Rectal smooth muscle tissue (tissue), 1 donor: ENCODE measurements around the gene IGSF3.
"Not testable (repeated sequence)": the region's sequence is repeated elsewhere in the genome, so short reads cannot be mapped to it uniquely, and the experiment has no call there.

ENCODE experiments used
- H3K27ac ChIP-seq: one replicate; pipeline ENCODE4 v1.7.0; 2013; ENCODE audit warnings: low read depth, low read length, inconsistent platforms
- H3K27me3 ChIP-seq: one replicate; pipeline ENCODE4 v1.7.0; 2013; ENCODE audit warnings: low read length; ENCODE audit not compliant: control insufficient read depth, insufficient read depth
- H3K36me3 ChIP-seq: one replicate; pipeline ENCODE4 v1.7.0; 2013; ENCODE audit warnings: low read length; ENCODE audit not compliant: control insufficient read depth, insufficient read depth
- H3K4me1 ChIP-seq: one replicate; pipeline ENCODE4 v1.7.0; 2013; ENCODE audit warnings: low read length; ENCODE audit not compliant: control insufficient read depth, insufficient read depth
- H3K4me3 ChIP-seq: one replicate; pipeline ENCODE4 v1.7.0; 2013; ENCODE audit warnings: low read length
- H3K9ac ChIP-seq: one replicate; pipeline ENCODE4 v1.7.0; 2013; ENCODE audit warnings: low read length

IGSF3 gene

GRCh38 chr1:116647186-116647585, 20.3 kb downstream of the IGSF3 start:
- H3K27ac ChIP-seq, H3K4me3 ChIP-seq, H3K36me3 ChIP-seq, H3K9ac ChIP-seq, H3K4me1 ChIP-seq, H3K27me3 ChIP-seq: not testable (repeated sequence)

GRCh38 chr1:116646673-116647170, 20.8 kb downstream of the IGSF3 start:
- H3K4me1 ChIP-seq, H3K9ac ChIP-seq, H3K27ac ChIP-seq, H3K27me3 ChIP-seq, H3K36me3 ChIP-seq: not testable (repeated sequence)
- peak overlapping the region; percentile 44 for H3K4me3 ChIP-seq

DNA sequence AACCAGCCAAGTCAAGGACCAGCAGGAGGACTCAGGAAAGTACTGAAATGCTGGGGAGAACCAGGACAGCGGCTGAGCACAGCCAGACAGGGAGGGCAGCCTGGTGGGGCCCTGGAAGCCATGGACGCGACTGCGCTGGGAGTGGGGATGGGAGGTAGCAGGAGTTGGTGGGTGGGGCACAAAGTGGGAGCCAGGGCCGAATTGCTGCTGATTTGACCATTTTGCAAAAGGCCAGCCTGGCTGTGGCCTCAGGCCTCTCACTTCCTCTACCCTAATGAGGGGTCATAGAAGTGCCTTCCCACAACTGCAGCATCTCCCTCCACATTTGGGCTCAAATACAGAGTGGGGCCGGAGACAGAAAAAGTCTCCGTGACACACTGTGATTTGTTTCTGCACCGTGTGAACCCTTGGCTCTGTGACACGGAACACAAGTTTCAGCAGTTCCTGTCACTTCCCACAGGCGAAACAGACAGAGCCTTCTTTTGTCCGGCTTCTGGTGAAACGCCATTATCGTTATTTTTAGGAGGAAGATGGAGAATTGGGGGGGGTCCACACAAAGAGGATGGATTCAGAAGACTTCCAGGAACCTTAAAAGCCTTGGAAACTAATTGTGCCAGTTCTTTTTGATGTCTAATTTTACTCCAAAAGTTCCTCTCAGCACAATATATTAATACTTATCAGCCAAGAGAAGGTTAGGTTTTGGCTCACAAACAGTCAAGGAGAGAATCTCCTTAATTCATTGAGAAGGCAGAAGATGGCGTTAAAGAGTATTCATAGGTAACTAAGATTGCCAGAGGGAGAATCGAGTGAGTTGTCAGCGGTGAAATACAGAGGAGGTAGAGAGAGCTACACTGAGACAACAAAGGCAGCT, 21.5 kb downstream of the IGSF3 start:
- not testable (repeated sequence) for H3K9ac ChIP-seq
- peak overlapping the region; percentile 44 for H3K4me3 ChIP-seq

GRCh38 chr1:116644993-116645392, 22.5 kb downstream of the IGSF3 start:
- not testable (repeated sequence) for H3K9ac ChIP-seq, H3K27ac ChIP-seq, H3K4me3 ChIP-seq, H3K4me1 ChIP-seq, H3K36me3 ChIP-seq, H3K27me3 ChIP-seq

More for the DNA sequence above, 21.5 kb downstream of the IGSF3 start:
- not testable (repeated sequence) for H3K36me3 ChIP-seq, H3K27me3 ChIP-seq, H3K4me1 ChIP-seq, H3K27ac ChIP-seq

DNA sequence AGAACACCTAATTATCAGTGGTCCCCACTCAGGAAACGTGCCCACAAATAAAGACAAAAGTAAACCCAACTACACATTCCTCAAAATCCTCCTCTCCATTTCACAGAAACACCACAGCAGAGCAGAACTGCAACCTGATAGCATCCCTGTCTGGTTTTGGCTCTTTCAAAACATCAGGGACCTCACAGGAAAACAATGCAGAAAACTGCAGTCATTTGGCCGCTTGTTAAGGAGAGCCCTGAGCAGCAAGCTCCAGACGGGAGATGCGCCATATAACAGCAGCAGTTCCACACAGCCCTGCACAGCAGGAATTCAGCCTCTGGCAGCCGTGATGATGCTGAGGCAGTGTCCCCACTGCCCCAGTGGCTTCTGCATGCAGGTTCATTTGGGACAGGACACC, 23.4 kb downstream of the IGSF3 start:
- H3K27ac ChIP-seq, H3K27me3 ChIP-seq, H3K4me1 ChIP-seq, H3K36me3 ChIP-seq, H3K4me3 ChIP-seq, H3K9ac ChIP-seq: not testable (repeated sequence)

- H3K27ac ChIP-seq, H3K9ac ChIP-seq, H3K4me3 ChIP-seq: not testable (repeated sequence)
Observed at GRCh38 chr1:116643281-116643751, 24.2 kb downstream of the IGSF3 start.

DNA sequence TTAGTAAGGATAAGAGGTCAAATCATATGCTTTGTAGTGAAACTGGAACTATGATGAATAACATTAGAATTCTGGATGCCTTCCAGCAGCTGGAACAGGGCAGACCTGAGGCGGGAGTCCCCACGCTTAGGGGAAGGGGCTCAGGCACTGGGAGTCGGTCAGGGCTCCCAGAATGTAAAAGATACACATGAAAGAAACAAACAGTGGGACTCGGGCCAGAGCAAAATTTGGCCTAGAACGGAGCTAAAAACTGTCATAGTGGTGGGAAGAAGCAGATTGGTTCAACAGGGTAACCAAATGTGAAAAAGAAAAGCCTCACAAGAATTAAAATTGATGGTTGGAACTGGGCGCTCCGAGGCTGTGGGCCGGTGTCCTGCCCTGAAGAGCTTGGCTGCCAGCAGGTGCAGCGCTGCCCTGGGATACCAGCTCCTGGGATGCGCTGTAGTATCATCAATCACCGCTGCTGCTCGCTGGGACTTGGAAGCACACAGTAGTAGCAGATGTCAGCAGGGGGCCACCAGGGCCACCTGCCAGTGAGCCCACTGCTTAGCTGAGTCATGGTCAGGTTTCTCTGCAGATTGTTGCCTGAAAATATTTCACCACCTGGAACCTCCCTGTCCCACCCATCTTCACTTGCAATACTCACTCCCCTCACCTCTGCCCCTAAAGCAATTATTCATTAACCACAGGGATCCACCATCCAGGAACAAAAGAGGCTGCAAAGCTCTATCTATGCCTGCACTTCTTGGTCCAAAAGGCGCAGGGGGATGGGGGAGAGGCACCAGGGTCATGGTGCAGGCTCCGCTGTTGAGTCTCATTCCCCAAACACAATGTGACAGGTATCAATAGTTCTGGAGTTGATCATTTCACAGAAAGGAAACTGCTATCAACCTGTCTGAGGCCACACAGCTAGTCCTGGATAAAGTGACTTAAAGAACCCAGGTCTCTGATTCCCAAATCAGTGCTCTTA, 24.9 kb downstream of the IGSF3 start:
- not testable (repeated sequence) for H3K27me3 ChIP-seq, H3K9ac ChIP-seq, H3K4me3 ChIP-seq, H3K36me3 ChIP-seq, H3K27ac ChIP-seq, H3K4me1 ChIP-seq

More at GRCh38 chr1:116643281-116643751, 24.2 kb downstream of the IGSF3 start:
- H3K36me3 ChIP-seq, H3K27me3 ChIP-seq, H3K4me1 ChIP-seq: not testable (repeated sequence)

DNA sequence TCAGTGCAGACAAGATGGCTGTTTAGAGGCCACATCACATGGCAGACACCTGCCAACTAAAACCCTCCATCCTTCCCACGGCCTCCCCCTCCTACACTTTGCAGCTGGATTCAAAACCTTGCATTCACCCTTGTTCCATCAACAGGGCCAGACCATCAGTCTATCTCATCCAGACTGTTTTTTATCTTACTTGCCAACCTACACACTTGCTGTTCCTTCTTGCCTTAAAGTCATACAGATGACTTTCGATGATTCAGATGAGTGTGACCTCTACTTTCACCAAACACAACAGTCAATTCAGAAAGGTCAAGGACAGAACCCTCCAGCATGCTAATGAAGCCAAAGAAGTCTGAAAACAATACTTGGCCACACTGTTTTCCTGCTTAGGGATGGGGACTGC, 29.9 kb downstream of the IGSF3 start:
- H3K9ac ChIP-seq, H3K36me3 ChIP-seq, H3K4me3 ChIP-seq, H3K4me1 ChIP-seq, H3K27ac ChIP-seq, H3K27me3 ChIP-seq: not testable (repeated sequence)

DNA sequence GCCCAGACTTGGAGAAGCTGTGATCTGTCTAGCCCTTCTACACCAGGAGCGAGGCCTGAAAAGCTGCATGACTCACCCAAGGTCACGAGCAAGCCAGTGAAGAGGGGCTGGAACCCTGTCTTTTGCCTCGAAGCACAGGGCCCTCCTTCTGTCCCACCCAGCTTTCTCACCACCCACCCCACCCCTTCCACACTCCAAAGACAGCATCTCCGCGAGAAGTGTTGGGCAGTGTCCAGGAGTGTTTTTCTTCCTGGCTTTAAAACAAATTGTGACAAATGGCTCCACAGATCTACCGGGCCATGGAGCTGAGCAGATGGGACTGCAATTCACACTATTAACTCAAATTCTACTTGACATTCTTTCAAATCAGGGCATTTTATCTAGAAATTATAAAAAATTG, 30.9 kb downstream of the IGSF3 start:
- H3K4me1 ChIP-seq, H3K27ac ChIP-seq, H3K27me3 ChIP-seq, H3K4me3 ChIP-seq, H3K36me3 ChIP-seq, H3K9ac ChIP-seq: not testable (repeated sequence)

DNA sequence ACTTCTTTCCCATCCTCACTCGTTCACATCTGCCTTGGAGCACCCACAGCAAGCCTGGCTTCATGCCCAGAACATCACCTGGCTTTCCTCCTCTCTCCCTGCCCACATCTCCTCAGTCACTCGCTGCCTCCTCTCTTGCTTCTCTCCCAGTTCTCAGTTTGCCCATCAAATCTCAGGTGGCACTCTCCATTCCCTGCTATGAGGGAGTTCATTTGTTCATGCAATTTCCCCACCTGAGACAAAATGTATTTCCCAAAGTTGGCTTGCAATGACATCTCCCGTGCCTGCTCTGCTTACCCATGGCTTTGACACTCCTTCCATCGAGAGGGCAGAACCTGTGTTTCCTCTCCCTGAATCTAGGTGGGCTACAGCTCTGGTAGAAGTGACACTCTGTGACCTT, 33.1 kb downstream of the IGSF3 start:
- H3K27ac ChIP-seq, H3K4me3 ChIP-seq, H3K27me3 ChIP-seq, H3K4me1 ChIP-seq, H3K9ac ChIP-seq, H3K36me3 ChIP-seq: not testable (repeated sequence)

- H3K4me3 ChIP-seq, H3K36me3 ChIP-seq, H3K27me3 ChIP-seq, H3K27ac ChIP-seq, H3K4me1 ChIP-seq, H3K9ac ChIP-seq: not testable (repeated sequence)
Observed at GRCh38 chr1:116631996-116632925, 35.3 kb downstream of the IGSF3 start.

GRCh38 chr1:116631554-116631953, 36.0 kb downstream of the IGSF3 start:
- not testable (repeated sequence) for H3K27me3 ChIP-seq, H3K4me1 ChIP-seq, H3K9ac ChIP-seq, H3K4me3 ChIP-seq, H3K27ac ChIP-seq, H3K36me3 ChIP-seq
